Stomach (tissue), 19 donors: ENCODE results near the gene HOXB7. TPM values are rescaled to one million over a fixed set of nuclear protein-coding genes. Genes with fewer than 3 reads are reported as not detected.

Experiments used
- DNase-seq, 2 donors: peaks; one replicate each; pipeline versions ENCODE4 v3.0.0 to v3.0.0-alpha.2; 2013 to 2019
- H3K27ac ChIP-seq, 5 donors: fragments of 200-600 bp in 4 of 5; sonication (generic) in 4 of 5; one replicate each; pipeline ENCODE4 v1.5.1; 2013 to 2019; ENCODE audit warnings: mild to moderate bottlenecking in 1 of 5, moderate library complexity in 1 of 5
- H3K27me3 ChIP-seq, 3 donors: fragments of 200-600 bp; sonication (generic); one replicate each; pipeline ENCODE4 v1.5.1; 2017 to 2019; ENCODE audit warnings: mixed run types in 1 of 3
- H3K36me3 ChIP-seq, 4 donors: fragments of 200-600 bp; sonication (generic); 1 replicate in 3 of 4; 2 replicates in 1 of 4; pipeline ENCODE4 v1.5.1; 2016 to 2019
- H3K4me1 ChIP-seq, 4 donors: fragments of 200-600 bp; sonication (generic); one replicate each; pipeline ENCODE4 v1.5.1; 2016 to 2019
- H3K4me3 ChIP-seq, 4 donors: fragments of 200-600 bp; sonication (generic) in 3 of 4; one replicate each; pipeline ENCODE4 v1.5.1; 2016 to 2019; ENCODE audit warnings: mild to moderate bottlenecking in 1 of 4
- H3K9me3 ChIP-seq, 4 donors: fragments of 200-600 bp; sonication (generic); one replicate each; pipeline ENCODE4 v1.5.1; 2016 to 2019
- CTCF ChIP-seq, 7 experiments: fragments of 450-650 bp in 4 of 7; fragments of 200-600 bp in 3 of 7; sonication (generic) in 3 of 7; IDR thresholded peaks; one replicate each; pipeline ENCODE4 v1.5.1; 2016 to 2019; ENCODE audit warnings: antibody characterized with exemption in 7 of 7, control low read depth in 2 of 7, mild to moderate bottlenecking in 1 of 7
- EP300 ChIP-seq: sonication (generic); formaldehyde crosslinking; IDR thresholded peaks from one replicate; pipeline ENCODE4 v1.6.1; 2017; ENCODE audit warnings: antibody characterized with exemption
- POLR2A ChIP-seq, 4 donors: fragments of 450-650 bp; IDR thresholded peaks; one replicate each; pipeline ENCODE4 v1.6.1; 2016; ENCODE audit warnings: antibody characterized with exemption in 4 of 4, control low read depth in 2 of 4, mild to moderate bottlenecking in 1 of 4, moderate library complexity in 1 of 4
- POLR2AphosphoS5 ChIP-seq, 3 donors: sonication (generic); formaldehyde crosslinking; IDR thresholded peaks; one replicate each; pipeline ENCODE4 v1.6.1; 2016; ENCODE audit warnings: antibody characterized with exemption in 3 of 3
- WGBS, 5 donors: extraction: QIAGEN DNeasy Blood & Tissue Kit in 3 of 5; methylation state at CpG; one replicate each; pipeline versions ENCODE4 v1.1.5 to v1.1.7; 2013 to 2018; 5-methylcytosine and 5-hydroxymethylcytosine counted together
- intact Hi-C: fragments of 100-400 bp; cut with DNase I; formaldehyde crosslinking; loops from one replicate; pipeline ENCODE4 v1.15.1; 2023; ENCODE audit warnings: low total_unique reads
- long read RNA-seq, 10 donors: transcript quantifications; one replicate each; lab custom pipeline, GENCODE V29; 2026
- polyA plus RNA-seq, 3 donors: library from polyadenylated mRNA; stranded (reverse); fragments of 200-250 nt; gene quantifications; one replicate each; pipeline ENCODE4 v1.2.3, GENCODE V29; 2013
- total RNA-seq, 5 donors: library from RNA; depleted of rRNA; stranded (reverse); fragments of >200 nt; gene quantifications; one replicate each; pipeline versions ENCODE4 v1.1.0 to v1.2.3, GENCODE V29; 2014 to 2016
- donor health status: healthy with polysubstance abuse.
- donor health status: Bipolar disorder and iron deficiency.
- donor health status: healthy.

The HOXB7 gene
- total RNA-seq (10 to 100 TPM in 1 of 5 donors, 1 to 10 TPM in 4; 1.8 to 16.5 (median 2.3) TPM), polyA plus RNA-seq (1 to 10 TPM; 1.0 to 8.2 (median 2.8) TPM)
- long read RNA-seq, donor 1, partial matches to known transcripts, result 0 of 1 reads
- long read RNA-seq, donor 1, other reads (novel, unspliced or antisense), result 0 of 1 reads
- long read RNA-seq, donor 2, result 0 reads
- long read RNA-seq, donor 3, partial matches to known transcripts, result 0 of 4 reads
- long read RNA-seq, donor 3, other reads (novel, unspliced or antisense), result 0 of 4 reads
- long read RNA-seq, donor 4, result 0 reads
- long read RNA-seq, donor 5, transcript HOXB7-201 (2 exons, 1,371 nt), result major isoform, 7 of 7 reads
- long read RNA-seq, donor 5, partial matches to known transcripts, result 0 of 7 reads
- long read RNA-seq, donor 5, other reads (novel, unspliced or antisense), result 0 of 7 reads
- long read RNA-seq, donor 6, transcript HOXB7-201 (2 exons, 1,371 nt), result major isoform, 5 of 5 reads
- long read RNA-seq, donor 6, partial matches to known transcripts, result 0 of 5 reads
- long read RNA-seq, donor 6, other reads (novel, unspliced or antisense), result 0 of 5 reads
- long read RNA-seq, donor 7, partial matches to known transcripts, result 0 of 2 reads
- long read RNA-seq, donor 7, other reads (novel, unspliced or antisense), result 0 of 2 reads
- long read RNA-seq, donor 8, transcript HOXB7-201 (2 exons, 1,371 nt), result major isoform, 5 of 5 reads
- long read RNA-seq, donor 8, partial matches to known transcripts, result 0 of 5 reads
- long read RNA-seq, donor 8, other reads (novel, unspliced or antisense), result 0 of 5 reads
- long read RNA-seq, donor 9, partial matches to known transcripts, result 0 of 3 reads
- long read RNA-seq, donor 9, other reads (novel, unspliced or antisense), result 0 of 3 reads
- long read RNA-seq, donor 10, result 0 reads

GRCh38 chr17:48610282-48611211 is at the start of gene HOXB7:
HOXB7 (minus strand) TSS chr17:48611017; CDS start chr17:48610918, 99 bp downstream.
- H3K4me1 ChIP-seq, result peaks cover 30 to 55% (median 51%) of the 10 kb centered on the region in 4 donors
- peak within 1 kb of the TSS; percentile 48 to 62 (median 58) for H3K4me3 ChIP-seq
- H3K36me3 ChIP-seq, result no peaks in the 10 kb centered on the region
- no peak for TF ChIP-seq POLR2A (IDR thresholded peaks at IDR 0.05)
- peak in 1 of 3 donors; percentile 8 for TF ChIP-seq POLR2AphosphoS5 (IDR thresholded peaks at IDR 0.05)
- no peak for TF ChIP-seq EP300
- TF ChIP-seq CTCF (IDR thresholded peaks at IDR 0.05), result no peak
- peaks cover 0 to 3% (median 0%) of the 10 kb centered on the region in 4 donors for H3K9me3 ChIP-seq
- 2 to 3% (median 3%) methylated on average over 35 to 79 of the region's 79 CpGs for WGBS, 5 donors
- H3K27me3 ChIP-seq, result peaks cover 0 to 100% (median 100%) of the 10 kb centered on the region in 3 donors
- peak; percentile 45 to 83 for DNase-seq
- intact Hi-C loops, result no loop called here
- peak within 1 kb of the TSS; percentile 62 to 93 (median 73) for H3K27ac ChIP-seq

DNA sequence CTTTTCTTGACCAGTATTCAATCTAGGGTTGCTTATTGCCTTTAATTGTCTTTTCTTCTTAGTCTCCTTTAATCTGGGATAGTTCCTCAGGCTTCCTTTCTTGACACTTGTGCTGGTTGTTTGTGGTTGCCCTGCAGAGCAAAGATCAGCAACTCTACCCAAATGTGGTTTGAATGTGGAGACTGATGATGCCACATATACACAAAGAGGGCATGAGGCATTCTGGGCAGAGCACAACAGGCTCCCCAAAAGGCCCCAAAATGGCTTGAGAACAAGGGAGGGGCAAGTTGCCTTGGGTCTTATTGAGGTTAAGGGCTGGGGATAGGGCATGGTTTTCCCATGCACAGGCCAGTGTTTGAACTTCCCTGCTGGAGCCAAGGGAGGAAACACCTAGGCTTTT is 45.1 kb upstream of the HOXB7 start:
- Histone ChIP-seq H3K9me3 (no peaks in the 10 kb centered on the region), H3K4me3 (no peak overlapping the region), H3K27ac (no peak overlapping the region), H3K36me3 (no peaks in the 10 kb centered on the region), H3K27me3 (peaks cover 0 to 62% (median 5%) of the 10 kb centered on the region in 3 donors), H3K4me1 (no peaks in the 10 kb centered on the region)
- TF ChIP-seq POLR2A (IDR thresholded peaks at IDR 0.05), result no peak
- TF ChIP-seq POLR2AphosphoS5 (IDR thresholded peaks at IDR 0.05), result no peak
- no peak for TF ChIP-seq CTCF (IDR thresholded peaks at IDR 0.05)
- no peak for TF ChIP-seq EP300
- DNase-seq, result no peak
- intact Hi-C loops, result no loop called here

DNA sequence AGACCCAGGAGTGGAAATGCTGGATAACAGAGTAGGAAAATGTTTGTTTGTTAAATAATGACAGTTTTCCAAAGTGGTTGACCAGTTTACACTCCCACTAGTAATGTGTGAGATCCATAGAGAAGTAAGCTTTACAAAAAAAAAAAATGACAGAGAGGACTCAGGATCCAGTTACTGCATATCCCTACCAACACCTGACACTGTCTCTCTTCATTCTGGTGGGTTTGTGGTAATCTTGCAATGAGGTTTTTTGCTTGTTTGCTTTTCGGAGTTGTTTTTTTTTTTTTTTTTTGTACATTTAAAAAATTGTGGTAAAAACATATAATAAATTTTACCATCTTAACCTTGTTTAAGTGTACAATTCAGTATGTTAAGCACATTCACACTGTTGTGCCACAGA is 38.9 kb upstream of the HOXB7 start:
- WGBS, 5 donors, result 66 to 89% (median 78%) methylated on average over 1 of the region's 1 CpG
- no peak overlapping the region for H3K27ac ChIP-seq
- peaks cover 0 to 25% (median 19%) of the 10 kb centered on the region in 4 donors for H3K4me1 ChIP-seq
- H3K9me3 ChIP-seq, result no peaks in the 10 kb centered on the region
- intact Hi-C loops, result no loop called here
- H3K36me3 ChIP-seq, result no peaks in the 10 kb centered on the region
- TF ChIP-seq CTCF (IDR thresholded peaks at IDR 0.05) (no peak), EP300 (no peak), POLR2AphosphoS5 (IDR thresholded peaks at IDR 0.05) (no peak), POLR2A (IDR thresholded peaks at IDR 0.05) (no peak)
- H3K4me3 ChIP-seq, result no peak overlapping the region
- peaks cover 9 to 94% (median 55%) of the 10 kb centered on the region in 3 donors for H3K27me3 ChIP-seq
- DNase-seq, result no peak
